HepG2 (cell line): Measurements from ENCODE around the gene TNNT3. TPM values are rescaled to one million over a fixed set of nuclear protein-coding genes. Genes with fewer than 3 reads are reported as not detected.
A peak's percentile ranks its signal among the peaks of the same experiment; 100 is the strongest.

ENCODE experiments used
- ATAC-seq: fragments of 200-7000 bp; cut with Tn5 transposase; 3 replicates; pipeline ENCODE4 v1.9.1; 2020; ENCODE audit warnings: mild to moderate bottlenecking, moderate library complexity
- BruUV-seq: library from RNA; stranded (reverse); fragments of 400-500 nt; replicated peaks from 2 replicates; lab custom pipeline; 2021; lab: Mats Ljungman, UMichigan
- CTCF ChIA-PET: fragments of 300-600 bp; formaldehyde crosslinking; extraction: SDS; loops from one replicate; lab custom pipeline; 2021; ENCODE audit warnings: low total read pairs, inconsistent platforms, low intra/inter-chr PET ratio; lab: Yijun Ruan, JAX
- POLR2A ChIA-PET: fragments of 350-600 bp; sonication (Branson Sonifier 250); formaldehyde crosslinking; loops from one replicate; lab custom pipeline; 2020; ENCODE audit warnings: antibody characterized with exemption, inconsistent platforms; lab: Yijun Ruan, JAX
- DNase-seq: peaks from one replicate; pipeline ENCODE4 v3.0.0-alpha.2; 2015; ENCODE audit warnings: low spot score
- FAIRE-seq: peaks from 3 replicates; lab custom pipeline; 2011; peaks lifted over from hg19 to GRCh38; lab: Jason Lieb, UNC
- H2AFZ ChIP-seq: one replicate; pipeline ENCODE4 v1.6.1; 2011; ENCODE audit warnings: low read length, inconsistent platforms
- H3K27ac ChIP-seq: fragments of 300-600 bp; 3 replicates; pipeline ENCODE4 v1.8.0; 2011; ENCODE audit warnings: mixed run types, mild to moderate bottlenecking, mixed read lengths, low read length, inconsistent platforms; ENCODE audit not compliant: insufficient read depth; ENCODE audit errors: extremely low read length
- H3K27me3 ChIP-seq, 2 experiments: fragments of 200-600 bp in 1 of 2; 2 replicates in 1 of 2; 3 replicates in 1 of 2; pipeline versions ENCODE4 v1.6.0 to v1.8.0; 2011; ENCODE audit warnings: low read length in 2 of 2, mild to moderate bottlenecking in 2 of 2, moderate library complexity in 2 of 2, inconsistent platforms in 1 of 2; ENCODE audit not compliant: insufficient read depth in 2 of 2, control insufficient read depth in 1 of 2
- H3K36me3 ChIP-seq, 2 experiments: fragments of 200-600 bp in 1 of 2; replicated peaks in 1 of 2; 2 replicates in 1 of 2; 3 replicates in 1 of 2; pipeline versions ENCODE4 v1.5.1 to v1.8.0; 2011; ENCODE audit warnings: low read length in 2 of 2, inconsistent platforms in 1 of 2; ENCODE audit not compliant: insufficient read depth in 2 of 2, control insufficient read depth in 1 of 2
- H3K4me1 ChIP-seq: 2 replicates; pipeline ENCODE4 v1.5.1; 2012; ENCODE audit warnings: low read length, inconsistent platforms; ENCODE audit not compliant: insufficient read depth
- H3K4me2 ChIP-seq: 2 replicates; pipeline ENCODE4 v1.6.0; 2011; ENCODE audit warnings: low read depth, low read length, inconsistent platforms
- H3K4me3 ChIP-seq, 3 experiments: fragments of 200-600 bp in 1 of 3; sonication (generic), shearing (Covaris generic) in 1 of 3; replicated peaks in 1 of 3; 2 replicates each; pipeline ENCODE4 v1.5.1; 2011 to 2016; ENCODE audit warnings: low read length in 3 of 3, inconsistent platforms in 2 of 3, low read depth in 2 of 3, mild to moderate bottlenecking in 2 of 3, control low read depth in 1 of 3, mixed read lengths in 1 of 3; ENCODE audit not compliant: insufficient read depth in 1 of 3
- H3K79me2 ChIP-seq: one replicate; pipeline ENCODE4 v1.6.1; 2011; ENCODE audit warnings: low read length, inconsistent platforms; ENCODE audit not compliant: insufficient read depth
- H3K9ac ChIP-seq: 2 replicates; pipeline ENCODE4 v1.6.0; 2011; ENCODE audit warnings: mild to moderate bottlenecking, low read depth, low read length, inconsistent platforms; ENCODE audit not compliant: insufficient read depth
- H3K9me3 ChIP-seq: 2 replicates; pipeline ENCODE4 v1.5.1; 2012; ENCODE audit warnings: mild to moderate bottlenecking, low read length
- H4K20me1 ChIP-seq: 2 replicates; pipeline ENCODE4 v1.6.0; 2011; ENCODE audit warnings: inconsistent platforms, mild to moderate bottlenecking, low read length, moderate library complexity; ENCODE audit not compliant: insufficient read depth
- HDAC1 ChIP-seq: sonication (generic); formaldehyde crosslinking; IDR thresholded peaks from 2 replicates; pipeline ENCODE4 v1.5.1; 2020; ENCODE audit warnings: mild to moderate bottlenecking, missing genetic modification reagents
- RFX3 ChIP-seq: IDR thresholded peaks from 2 replicates; pipeline ENCODE4 v1.6.1; 2016; ENCODE audit warnings: missing biosample characterization, missing genetic modification reagents
- RFXAP ChIP-seq: sonication (generic); formaldehyde crosslinking; IDR thresholded peaks from 2 replicates; pipeline ENCODE4 v1.4.0; 2020; ENCODE audit warnings: missing genetic modification reagents, borderline replicate concordance
- ZBTB8A ChIP-seq: sonication (generic); formaldehyde crosslinking; IDR thresholded peaks from 2 replicates; pipeline ENCODE4 v1.4.0; 2020; ENCODE audit warnings: mild to moderate bottlenecking, low read depth, missing genetic modification reagents, borderline replicate concordance
- ZFYVE20 ChIP-seq: sonication (generic); formaldehyde crosslinking; IDR thresholded peaks from 2 replicates; pipeline ENCODE4 v1.8.0; 2023; ENCODE audit warnings: low read depth, mild to moderate bottlenecking, moderate library complexity, missing genetic modification reagents, borderline replicate concordance
- ZNF616 ChIP-seq: sonication (generic); formaldehyde crosslinking; IDR thresholded peaks from 2 replicates; pipeline ENCODE4 v1.5.0; 2020; ENCODE audit warnings: low read depth, mild to moderate bottlenecking, missing genetic modification reagents
- WGBS: methylation state at CpG from one replicate; pipeline ENCODE4 v1.1.6; 2017; ENCODE audit warnings: low lambda C conversion rate; 5-methylcytosine and 5-hydroxymethylcytosine counted together
- in situ Hi-C: cut with HindIII; loops from 2 replicates; pipeline ENCODE4 v1.10.0; 2017; ENCODE audit warnings: low pct_unique_long_range_greater_than_20kb; ENCODE audit not compliant: extremely low pct_ligation_motif_present
- intact Hi-C: fragments of 100-400 bp; cut with micrococcal nuclease; formaldehyde crosslinking; loops from one replicate; pipeline ENCODE4 v1.10.0; 2022; ENCODE audit not compliant: unreplicated experiment
- polyA plus RNA-seq, 8 experiments: library from polyadenylated mRNA; depleted of rRNA in 3 of 8; stranded (reverse) in 7 of 8; unstranded in 1 of 8; fragments of >200 nt; fragmentation: Illumina TruSeq in 4 of 8; extraction: Trizol in 4 of 8; gene quantifications; 2 replicates each; pipeline versions ENCODE4 v1.2.1 to v1.2.3, GENCODE V29; 2011 to 2016; ENCODE audit warnings: low read depth in 4 of 8, missing spikeins in 1 of 8, mixed read lengths in 1 of 8; ENCODE audit not compliant: insufficient read depth in 1 of 8
- total RNA-seq, 5 experiments: library from RNA; depleted of rRNA; stranded (reverse); fragments of >200 nt; fragmentation: Illumina TruSeq; extraction: Trizol; gene quantifications; 2 replicates each; pipeline ENCODE4 v1.2.3, GENCODE V29; 2016; ENCODE audit warnings: low read depth in 1 of 5
- TF ChIP-seq, protein P1 (sequence below): sonication (generic); formaldehyde crosslinking; IDR thresholded peaks from 2 replicates; pipeline ENCODE4 v1.4.0; 2020; ENCODE audit warnings: missing genetic modification reagents, borderline replicate concordance
- TF ChIP-seq, protein P2 (sequence below): fragments of 450-650 bp; IDR thresholded peaks from 2 replicates; pipeline ENCODE4 v1.6.1; 2016

Gene TNNT3
- total and polyA plus RNA-seq, 2 of the 13 experiments (the other 11 are each of a cell fraction or from before 2014, with no cell fraction given) = not detected

DNA sequence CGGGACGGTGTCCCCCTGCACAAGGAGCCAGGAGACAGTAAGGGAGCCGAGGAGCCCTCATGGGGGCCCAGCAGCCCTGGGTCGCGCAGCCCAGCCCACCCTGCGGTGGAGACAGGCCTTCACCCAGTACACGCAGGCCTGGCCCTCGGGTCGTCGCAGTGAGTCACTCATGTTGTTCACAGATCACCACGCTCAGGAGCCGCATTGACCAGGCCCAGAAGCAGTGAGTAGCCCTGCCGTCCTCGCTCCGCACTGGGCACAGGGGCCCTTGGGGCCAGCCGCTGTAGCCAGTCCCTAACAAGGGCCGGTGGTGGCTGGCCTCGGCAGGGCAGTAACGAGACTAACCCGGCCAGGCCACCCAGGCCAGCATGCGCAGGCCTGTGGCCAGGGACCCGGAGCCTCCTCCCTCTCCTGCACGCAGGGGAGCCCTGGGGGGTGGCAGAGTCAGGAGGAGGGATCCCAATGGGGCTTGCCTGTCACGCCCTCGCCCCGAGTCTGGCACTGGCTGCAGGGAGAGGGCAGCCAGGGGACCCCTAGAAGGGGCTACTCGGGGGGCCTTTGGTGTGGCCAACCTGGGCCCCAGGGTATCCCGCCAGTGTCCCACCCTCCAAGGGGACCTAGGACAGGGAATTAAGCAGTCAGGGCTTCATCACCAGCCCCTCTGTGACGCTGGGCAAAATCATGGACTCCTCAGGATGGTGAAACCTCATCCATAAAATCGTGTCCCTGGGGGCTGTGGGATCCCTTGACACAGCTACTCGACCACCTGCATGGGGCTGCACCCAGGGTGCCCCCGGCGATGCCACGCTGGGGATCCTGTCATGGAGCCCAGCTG lies 17.5 kb downstream of the TNNT3 start (continued):
- no peak for TF ChIP-seq ZBTB8A (CRISPR knock-in tag)
- TF ChIP-seq, protein P1, sequence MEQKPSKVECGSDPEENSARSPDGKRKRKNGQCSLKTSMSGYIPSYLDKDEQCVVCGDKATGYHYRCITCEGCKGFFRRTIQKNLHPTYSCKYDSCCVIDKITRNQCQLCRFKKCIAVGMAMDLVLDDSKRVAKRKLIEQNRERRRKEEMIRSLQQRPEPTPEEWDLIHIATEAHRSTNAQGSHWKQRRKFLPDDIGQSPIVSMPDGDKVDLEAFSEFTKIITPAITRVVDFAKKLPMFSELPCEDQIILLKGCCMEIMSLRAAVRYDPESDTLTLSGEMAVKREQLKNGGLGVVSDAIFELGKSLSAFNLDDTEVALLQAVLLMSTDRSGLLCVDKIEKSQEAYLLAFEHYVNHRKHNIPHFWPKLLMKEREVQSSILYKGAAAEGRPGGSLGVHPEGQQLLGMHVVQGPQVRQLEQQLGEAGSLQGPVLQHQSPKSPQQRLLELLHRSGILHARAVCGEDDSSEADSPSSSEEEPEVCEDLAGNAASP = no peak
- TF ChIP-seq ZNF616 (CRISPR knock-in tag) = no peak
- TF ChIP-seq HDAC1 = no peak
- TF ChIP-seq RFX3 (CRISPR knock-in tag) = no peak
- TF ChIP-seq ZFYVE20 (CRISPR knock-in tag) = no peak

- Histone ChIP-seq H3K9me3 (no peaks in the 10 kb centered on the region), H3K79me2 (no peaks in the 10 kb centered on the region)
- in situ Hi-C loops = no loop called here
- no peak for FAIRE-seq
- no TSS peak for BruUV-seq
- no peak for TF ChIP-seq RFXAP (CRISPR knock-in tag)
- TF ChIP-seq, protein P2, sequence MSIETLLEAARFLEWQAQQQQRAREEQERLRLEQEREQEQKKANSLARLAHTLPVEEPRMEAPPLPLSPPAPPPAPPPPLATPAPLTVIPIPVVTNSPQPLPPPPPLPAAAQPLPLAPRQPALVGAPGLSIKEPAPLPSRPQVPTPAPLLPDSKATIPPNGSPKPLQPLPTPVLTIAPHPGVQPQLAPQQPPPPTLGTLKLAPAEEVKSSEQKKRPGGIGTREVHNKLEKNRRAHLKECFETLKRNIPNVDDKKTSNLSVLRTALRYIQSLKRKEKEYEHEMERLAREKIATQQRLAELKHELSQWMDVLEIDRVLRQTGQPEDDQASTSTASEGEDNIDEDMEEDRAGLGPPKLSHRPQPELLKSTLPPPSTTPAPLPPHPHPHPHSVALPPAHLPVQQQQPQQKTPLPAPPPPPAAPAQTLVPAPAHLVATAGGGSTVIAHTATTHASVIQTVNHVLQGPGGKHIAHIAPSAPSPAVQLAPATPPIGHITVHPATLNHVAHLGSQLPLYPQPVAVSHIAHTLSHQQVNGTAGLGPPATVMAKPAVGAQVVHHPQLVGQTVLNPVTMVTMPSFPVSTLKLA = peak; percentile 8; the same call in 1 of the 2 replicates
- TF ChIP-seq, all 625 proteins: peak for 1
- ATAC-seq (no peak), DNase-seq (no peak)
- Histone ChIP-seq H4K20me1 (no peaks in the 10 kb centered on the region), H3K4me1 (no peaks in the 10 kb centered on the region), H3K4me3 (no peak overlapping the region), H3K9ac (no peak overlapping the region), H3K36me3 (no peaks in the 10 kb centered on the region), H3K27me3 (peaks cover 15 to 67% of the 10 kb centered on the region in 2 experiments), H2AFZ (no peak overlapping the region), H3K27ac (no peak overlapping the region), H3K4me2 (no peak overlapping the region)
- POLR2A ChIA-PET = no interaction called here
- intact Hi-C loops = no loop called here
- 37% methylated on average over 16 of the region's 35 CpGs for WGBS
- CTCF ChIA-PET = no interaction called here
Observed at GRCh38 chr11:1937616-1938342, 18.3 kb downstream of the TNNT3 start.
